ENCODE data around the gene PTK6. TPM values are rescaled to one million over a fixed set of nuclear protein-coding genes. Genes with fewer than 3 reads are reported as not detected.

Gene PTK6
- total and polyA plus RNA-seq, 5 donors, result 0.09 to 0.15 (median 0.14) TPM; not detected in 2

GRCh38 chr20:63568170-63568981, 31.2 kb upstream of the PTK6 start:
- Histone ChIP-seq H3K27ac (ENCODE audit: low read length) (no peak overlapping the region), H3K4me1 (ENCODE audit: control insufficient read depth, insufficient read depth, low read length) (no peaks in the 10 kb centered on the region), H3K9me3 (ENCODE audit: control insufficient read depth, low read length) (no peaks in the 10 kb centered on the region), H3K4me3 (ENCODE audit: low read length) (no peak overlapping the region), H3K27me3 (ENCODE audit: control insufficient read depth, insufficient read depth) (no peaks in the 10 kb centered on the region)
- intact Hi-C loops (cut with DNase I), result no loop called here
- 89% methylated on average over 43 of the region's 43 CpGs for WGBS
- ATAC-seq, result no peak
- peak in 1 of 3 donors; percentile 47 for DNase-seq

- no peaks in the 10 kb centered on the region for H3K4me1 ChIP-seq (ENCODE audit: control insufficient read depth, insufficient read depth, low read length)
- intact Hi-C loops (cut with DNase I), result no loop called here
- ATAC-seq, result peak in 1 of 2 donors; percentile 7
- H3K27ac ChIP-seq (ENCODE audit: low read length), result no peak overlapping the region
- peak in 1 of 3 donors; percentile 69 for DNase-seq
- no peaks in the 10 kb centered on the region for H3K9me3 ChIP-seq (ENCODE audit: control insufficient read depth, low read length)
- H3K27me3 ChIP-seq (ENCODE audit: control insufficient read depth, insufficient read depth), result no peaks in the 10 kb centered on the region
- H3K4me3 ChIP-seq (ENCODE audit: low read length), result no peak overlapping the region
- 82% methylated on average over 37 of the region's 37 CpGs for WGBS
These were observed 30.4 kb upstream of the PTK6 start for GRCh38 chr20:63567386-63568169.

GRCh38 chr20:63567136-63567385, 29.9 kb upstream of the PTK6 start:
- no peaks in the 10 kb centered on the region for H3K4me1 ChIP-seq (ENCODE audit: control insufficient read depth, insufficient read depth, low read length)
- intact Hi-C loops (cut with DNase I), result no loop called here
- WGBS, result 89% methylated on average over 22 of the region's 22 CpGs
- no peaks in the 10 kb centered on the region for H3K9me3 ChIP-seq (ENCODE audit: control insufficient read depth, low read length)
- ATAC-seq, result peak in 1 of 2 donors; percentile 1
- no peak overlapping the region for H3K4me3 ChIP-seq (ENCODE audit: low read length)
- H3K27me3 ChIP-seq (ENCODE audit: control insufficient read depth, insufficient read depth), result no peaks in the 10 kb centered on the region
- no peak overlapping the region for H3K27ac ChIP-seq (ENCODE audit: low read length)
- DNase-seq, result no peak

- WGBS, result 93% methylated on average over 46 of the region's 46 CpGs
- DNase-seq, result peak in 1 of 3 donors; percentile 65
- H3K27ac ChIP-seq (ENCODE audit: low read length), result no peak overlapping the region
- intact Hi-C loops (cut with DNase I), result no loop called here
- H3K27me3 ChIP-seq (ENCODE audit: control insufficient read depth, insufficient read depth), result no peaks in the 10 kb centered on the region
- peak in 1 of 2 donors; percentile 40 for ATAC-seq
- no peak overlapping the region for H3K4me3 ChIP-seq (ENCODE audit: low read length)
- no peaks in the 10 kb centered on the region for H3K4me1 ChIP-seq (ENCODE audit: control insufficient read depth, insufficient read depth, low read length)
- no peaks in the 10 kb centered on the region for H3K9me3 ChIP-seq (ENCODE audit: control insufficient read depth, low read length)
These were observed 29.4 kb upstream of the PTK6 start for GRCh38 chr20:63566395-63567135.

GRCh38 chr20:63565699-63566335, 28.6 kb upstream of the PTK6 start:
- 95% methylated on average over 43 of the region's 43 CpGs for WGBS
- Histone ChIP-seq H3K4me1 (ENCODE audit: control insufficient read depth, insufficient read depth, low read length) (no peaks in the 10 kb centered on the region), H3K4me3 (ENCODE audit: low read length) (no peak overlapping the region), H3K27ac (ENCODE audit: low read length) (no peak overlapping the region), H3K27me3 (ENCODE audit: control insufficient read depth, insufficient read depth) (no peaks in the 10 kb centered on the region), H3K9me3 (ENCODE audit: control insufficient read depth, low read length) (no peaks in the 10 kb centered on the region)
- ATAC-seq, result no peak
- DNase-seq, result no peak
- intact Hi-C loops (cut with DNase I), result no loop called here

GRCh38 chr20:63565021-63565698, 28.0 kb upstream of the PTK6 start:
- no peak overlapping the region for H3K4me3 ChIP-seq (ENCODE audit: low read length)
- intact Hi-C loops (cut with DNase I), result no loop called here
- DNase-seq, result peak in 1 of 3 donors; percentile 58
- H3K27ac ChIP-seq (ENCODE audit: low read length), result no peak overlapping the region
- ATAC-seq, result no peak
- no peaks in the 10 kb centered on the region for H3K4me1 ChIP-seq (ENCODE audit: control insufficient read depth, insufficient read depth, low read length)
- no peaks in the 10 kb centered on the region for H3K27me3 ChIP-seq (ENCODE audit: control insufficient read depth, insufficient read depth)
- no peaks in the 10 kb centered on the region for H3K9me3 ChIP-seq (ENCODE audit: control insufficient read depth, low read length)
- 95% methylated on average over 61 of the region's 61 CpGs for WGBS

- H3K27ac ChIP-seq (ENCODE audit: low read length), result no peak overlapping the region
- DNase-seq (peak in 1 of 3 donors; percentile 46), ATAC-seq (no peak)
- intact Hi-C loops (cut with DNase I), result no loop called here
- no peaks in the 10 kb centered on the region for H3K4me1 ChIP-seq (ENCODE audit: control insufficient read depth, insufficient read depth, low read length)
- H3K4me3 ChIP-seq (ENCODE audit: low read length), result no peak overlapping the region
- H3K9me3 ChIP-seq (ENCODE audit: control insufficient read depth, low read length), result no peaks in the 10 kb centered on the region
- WGBS, result 95% methylated on average over 62 of the region's 62 CpGs
- no peaks in the 10 kb centered on the region for H3K27me3 ChIP-seq (ENCODE audit: control insufficient read depth, insufficient read depth)
These were observed 27.0 kb upstream of the PTK6 start for GRCh38 chr20:63564036-63564810.

GRCh38 chr20:63563225-63563935, 26.2 kb upstream of the PTK6 start:
- WGBS, result 93% methylated on average over 55 of the region's 55 CpGs
- intact Hi-C loops (cut with DNase I), result no loop called here
- no peaks in the 10 kb centered on the region for H3K27me3 ChIP-seq (ENCODE audit: control insufficient read depth, insufficient read depth)
- H3K4me3 ChIP-seq (ENCODE audit: low read length), result no peak overlapping the region
- no peaks in the 10 kb centered on the region for H3K9me3 ChIP-seq (ENCODE audit: control insufficient read depth, low read length)
- H3K4me1 ChIP-seq (ENCODE audit: control insufficient read depth, insufficient read depth, low read length), result no peaks in the 10 kb centered on the region
- ATAC-seq (no peak), DNase-seq (peak in 1 of 3 donors; percentile 56)
- H3K27ac ChIP-seq (ENCODE audit: low read length), result no peak overlapping the region

GRCh38 chr20:63562461-63563224, 25.5 kb upstream of the PTK6 start:
- no peaks in the 10 kb centered on the region for H3K27me3 ChIP-seq (ENCODE audit: control insufficient read depth, insufficient read depth)
- intact Hi-C loops (cut with DNase I), result no loop called here
- no peaks in the 10 kb centered on the region for H3K9me3 ChIP-seq (ENCODE audit: control insufficient read depth, low read length)
- no peak overlapping the region for H3K4me3 ChIP-seq (ENCODE audit: low read length)
- WGBS, result 94% methylated on average over 54 of the region's 54 CpGs
- DNase-seq (peak in 1 of 3 donors; percentile 48), ATAC-seq (no peak)
- no peaks in the 10 kb centered on the region for H3K4me1 ChIP-seq (ENCODE audit: control insufficient read depth, insufficient read depth, low read length)
- no peak overlapping the region for H3K27ac ChIP-seq (ENCODE audit: low read length)

All from right cardiac atrium (tissue), 5 donors.